Left lung (tissue), 10 donors: Measurements from ENCODE around the gene ZNF516. TPM values are rescaled to one million over a fixed set of nuclear protein-coding genes. Genes with fewer than 3 reads are reported as not detected.

Source experiments
- ATAC-seq: fragments of 200-7000 bp; cut with Tn5 transposase; one replicate; pipeline ENCODE4 v1.9.1; 2020; ENCODE audit warnings: moderate library complexity
- DNase-seq, 4 donors: peaks; one replicate each; pipeline ENCODE4 v3.0.0-alpha.2; 2013 to 2020
- H3K27ac ChIP-seq, 2 donors: fragments of 200-600 bp; sonication (generic) in 1 of 2; one replicate each; pipeline versions ENCODE4 v1.5.0 to v1.8.0; 2020 to 2021
- H3K27me3 ChIP-seq, 2 donors: fragments of 200-600 bp; sonication (generic) in 1 of 2; one replicate each; pipeline versions ENCODE4 v1.5.0 to v1.8.0; 2020 to 2021
- H3K36me3 ChIP-seq, 2 donors: fragments of 200-600 bp; sonication (generic) in 1 of 2; one replicate each; pipeline versions ENCODE4 v1.5.0 to v1.8.0; 2020 to 2021
- H3K4me1 ChIP-seq, 2 donors: fragments of 200-600 bp; one replicate each; pipeline ENCODE4 v1.8.0; 2021
- H3K4me3 ChIP-seq, 2 donors: fragments of 200-600 bp; sonication (generic) in 1 of 2; one replicate each; pipeline versions ENCODE4 v1.5.0 to v1.8.0; 2020 to 2021; ENCODE audit warnings: mild to moderate bottlenecking in 1 of 2
- H3K9me3 ChIP-seq, 2 donors: fragments of 200-600 bp; sonication (generic) in 1 of 2; one replicate each; pipeline versions ENCODE4 v1.5.0 to v1.8.0; 2020 to 2021
- intact Hi-C, 2 donors: fragments of 100-400 bp; cut with DNase I; formaldehyde crosslinking; loops; one replicate each; pipeline versions ENCODE4 v1.11.2 to v1.14.2; 2022
- polyA plus RNA-seq, 6 donors: library from polyadenylated mRNA; unstranded; fragments of 120-200 nt; gene quantifications; one replicate each; pipeline ENCODE4 v1.2.1, GENCODE V29; 2013; ENCODE audit not compliant: insufficient read length in 6 of 6
- total RNA-seq, 2 donors: library from RNA; stranded (reverse); fragmentation: NEBNext Ultra II Directional; extraction: Animal tissue kit (Norgen Biotek cat#: 25700); gene quantifications; one replicate each; pipeline ENCODE4 v1.2.1, GENCODE V29; 2021
- TF ChIP-seq, protein P1 (sequence below), 2 donors: fragments of 200-600 bp; sonication (generic) in 1 of 2; IDR thresholded peaks; one replicate each; pipeline versions ENCODE4 v1.5.0 to v1.8.0; 2021; ENCODE audit warnings: antibody characterized with exemption in 2 of 2
- donor health status: DM: no; HTN: yes; CAD: no.
- donor health status: DM: no; HTN: no; CAD: no.

ZNF516 gene
- total and polyA plus RNA-seq, 8 donors, result 33.9 to 51.2 (median 46.8) TPM

GRCh38 chr18:76471593-76471992, 23.4 kb downstream of the ZNF516 start:
- H3K4me3 ChIP-seq, result no peak overlapping the region
- ATAC-seq (no peak), DNase-seq (no peak)
- TF ChIP-seq, protein P1, sequence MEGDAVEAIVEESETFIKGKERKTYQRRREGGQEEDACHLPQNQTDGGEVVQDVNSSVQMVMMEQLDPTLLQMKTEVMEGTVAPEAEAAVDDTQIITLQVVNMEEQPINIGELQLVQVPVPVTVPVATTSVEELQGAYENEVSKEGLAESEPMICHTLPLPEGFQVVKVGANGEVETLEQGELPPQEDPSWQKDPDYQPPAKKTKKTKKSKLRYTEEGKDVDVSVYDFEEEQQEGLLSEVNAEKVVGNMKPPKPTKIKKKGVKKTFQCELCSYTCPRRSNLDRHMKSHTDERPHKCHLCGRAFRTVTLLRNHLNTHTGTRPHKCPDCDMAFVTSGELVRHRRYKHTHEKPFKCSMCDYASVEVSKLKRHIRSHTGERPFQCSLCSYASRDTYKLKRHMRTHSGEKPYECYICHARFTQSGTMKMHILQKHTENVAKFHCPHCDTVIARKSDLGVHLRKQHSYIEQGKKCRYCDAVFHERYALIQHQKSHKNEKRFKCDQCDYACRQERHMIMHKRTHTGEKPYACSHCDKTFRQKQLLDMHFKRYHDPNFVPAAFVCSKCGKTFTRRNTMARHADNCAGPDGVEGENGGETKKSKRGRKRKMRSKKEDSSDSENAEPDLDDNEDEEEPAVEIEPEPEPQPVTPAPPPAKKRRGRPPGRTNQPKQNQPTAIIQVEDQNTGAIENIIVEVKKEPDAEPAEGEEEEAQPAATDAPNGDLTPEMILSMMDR (IDR thresholded peaks at IDR 0.05), result no peak
- H3K4me1 ChIP-seq, result peaks cover 0 to 84% of the 10 kb centered on the region in 2 donors
- intact Hi-C loops, result no loop called here
- peak overlapping the region in 1 of 2 donors; percentile 38 for H3K27ac ChIP-seq
- H3K36me3 ChIP-seq, result no peaks in the 10 kb centered on the region
- no peaks in the 10 kb centered on the region for H3K27me3 ChIP-seq
- no peaks in the 10 kb centered on the region for H3K9me3 ChIP-seq

DNA sequence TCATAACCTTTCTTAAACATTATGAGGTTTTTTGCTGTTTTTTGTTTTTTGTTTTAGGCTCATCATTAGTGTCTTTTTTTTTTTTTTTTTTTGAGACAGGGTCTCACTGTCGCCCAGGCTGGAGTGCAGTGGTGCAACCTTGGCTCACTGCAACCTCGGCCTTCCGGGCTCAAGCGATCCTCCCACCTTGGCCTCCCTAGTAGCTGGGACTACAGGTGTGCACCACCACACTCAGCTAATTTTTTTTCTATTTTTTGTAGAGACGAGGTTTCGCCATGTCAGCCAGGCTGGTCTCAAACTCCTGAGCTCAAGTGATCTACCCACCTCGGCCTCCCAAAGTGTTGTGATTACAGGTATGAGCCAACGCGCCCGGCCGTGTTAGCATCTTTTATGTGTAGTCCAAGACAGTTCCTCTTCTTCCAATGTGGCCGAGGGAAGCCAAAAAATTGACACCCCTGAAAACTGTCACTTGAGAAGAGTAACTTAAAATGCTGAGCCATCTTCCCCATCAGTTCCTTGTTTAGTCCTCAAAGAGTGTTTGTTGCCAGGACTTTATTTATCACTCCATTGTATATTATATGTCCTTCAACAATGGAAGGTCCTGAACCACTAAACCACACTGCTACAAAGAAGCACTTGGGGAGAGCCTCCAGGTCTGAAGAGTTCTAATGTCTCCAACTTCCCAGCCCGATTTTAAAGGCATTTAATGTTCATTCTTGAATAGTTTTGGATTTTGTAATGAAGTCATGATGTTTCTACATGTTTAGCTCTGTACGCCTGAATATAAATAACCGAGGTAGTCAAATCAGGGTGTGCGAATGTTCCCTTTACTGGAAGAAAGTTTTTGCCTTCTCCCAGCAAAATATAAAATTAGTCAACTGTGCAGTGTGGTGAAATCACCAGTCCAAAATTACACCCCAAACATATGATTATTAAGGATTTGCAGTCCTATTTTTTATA, 26.4 kb downstream of the ZNF516 start:
- DNase-seq, result peak in 1 of 4 donors; percentile 83
- TF ChIP-seq, protein P1 (IDR thresholded peaks at IDR 0.05), result no peak
- ATAC-seq, result no peak
- no peaks in the 10 kb centered on the region for H3K9me3 ChIP-seq
- peak overlapping the region in 1 of 2 donors; percentile 85 for H3K27ac ChIP-seq
- no peak overlapping the region for H3K4me3 ChIP-seq
- H3K36me3 ChIP-seq, result no peaks in the 10 kb centered on the region
- no peaks in the 10 kb centered on the region for H3K27me3 ChIP-seq
- intact Hi-C loops, result no loop called here
- H3K4me1 ChIP-seq, result peaks cover 0 to 63% of the 10 kb centered on the region in 2 donors

GRCh38 chr18:76467371-76468190, 27.5 kb downstream of the ZNF516 start:
- peak; percentile 60 for ATAC-seq
- TF ChIP-seq, protein P1 (IDR thresholded peaks at IDR 0.05), result no peak
- intact Hi-C loops, result no loop called here

DNA sequence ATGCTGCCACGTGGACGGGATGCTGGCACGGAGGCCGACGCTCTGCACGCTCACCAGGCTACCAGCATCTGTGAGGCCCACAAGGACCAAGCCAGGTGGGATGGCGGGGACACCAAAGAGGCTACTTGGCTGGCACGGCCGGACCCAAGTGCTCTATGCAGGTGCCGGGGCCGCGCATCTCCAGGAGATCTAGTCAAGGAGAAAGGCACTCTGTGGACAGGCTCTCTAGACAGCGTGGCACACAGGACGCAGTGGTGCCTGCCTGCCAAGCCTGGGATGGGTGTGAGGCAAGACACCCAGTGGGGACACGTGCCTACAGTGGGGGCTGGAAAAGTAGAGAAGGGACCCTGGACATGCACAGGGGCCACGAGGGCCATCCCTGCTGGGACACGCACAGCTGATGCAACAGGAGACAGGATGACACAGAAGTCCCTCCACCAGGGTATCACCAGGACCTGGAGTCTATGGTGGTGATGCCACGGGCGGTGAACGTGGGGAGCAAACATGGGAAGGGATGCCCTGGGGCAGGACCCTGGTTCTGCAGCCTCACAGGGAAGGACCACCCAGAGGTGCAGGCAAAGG, 28.5 kb downstream of the ZNF516 start:
- TF ChIP-seq, protein P1 (IDR thresholded peaks at IDR 0.05), result no peak
- no peaks in the 10 kb centered on the region for H3K27me3 ChIP-seq
- H3K4me3 ChIP-seq, result no peak overlapping the region
- H3K9me3 ChIP-seq, result no peaks in the 10 kb centered on the region
- peaks cover 0 to 44% of the 10 kb centered on the region in 2 donors for H3K4me1 ChIP-seq
- peak in 1 of 4 donors; percentile 81 for DNase-seq
- peak overlapping the region in 1 of 2 donors; percentile 85 for H3K27ac ChIP-seq
- intact Hi-C loops, result no loop called here
- H3K36me3 ChIP-seq, result peaks cover 0 to 3% of the 10 kb centered on the region in 2 donors
- ATAC-seq, result no peak

More at GRCh38 chr18:76467371-76468190, 27.5 kb downstream of the ZNF516 start:
- peak overlapping the region in 1 of 2 donors; percentile 3 for H3K4me3 ChIP-seq
- peaks cover 0 to 55% of the 10 kb centered on the region in 2 donors for H3K4me1 ChIP-seq
- no peaks in the 10 kb centered on the region for H3K36me3 ChIP-seq
- H3K9me3 ChIP-seq, result no peaks in the 10 kb centered on the region
- no peaks in the 10 kb centered on the region for H3K27me3 ChIP-seq
- peak in 1 of 4 donors; percentile 82 for DNase-seq
- peak overlapping the region; percentile 14 to 85 for H3K27ac ChIP-seq
